GM23248 (cell line): ENCODE measurements around the gene ZG16. TPM values are rescaled to one million over a fixed set of nuclear protein-coding genes. Genes with fewer than 3 reads are reported as not detected.

Source experiments
- DNase-seq: peaks from one replicate; pipeline ENCODE4 v3.0.0-alpha.2; 2015
- H2AFZ ChIP-seq: fragments of 200-600 bp; sonication (generic); 2 replicates; pipeline ENCODE4 v1.6.1; 2016; ENCODE audit warnings: antibody characterized with exemption
- H3F3A ChIP-seq: fragments of 200-600 bp; sonication (generic); 2 replicates; pipeline ENCODE4 v1.6.1; 2016; ENCODE audit warnings: mild to moderate bottlenecking, antibody characterized with exemption, mixed run types; ENCODE audit not compliant: insufficient read depth
- H3K27ac ChIP-seq: fragments of 200-600 bp; sonication (generic); 2 replicates; pipeline ENCODE4 v1.5.1; 2016; ENCODE audit warnings: mild to moderate bottlenecking
- H3K27me3 ChIP-seq: fragments of 200-600 bp; sonication (generic); replicated peaks from 2 replicates; pipeline ENCODE4 v1.6.1; 2016; ENCODE audit warnings: mild to moderate bottlenecking; ENCODE audit not compliant: insufficient read depth
- H3K36me3 ChIP-seq: fragments of 200-600 bp; sonication (generic); 2 replicates; pipeline ENCODE4 v1.6.1; 2016; ENCODE audit warnings: low read depth, mild to moderate bottlenecking
- H3K4me1 ChIP-seq: fragments of 200-600 bp; sonication (generic); 2 replicates; pipeline ENCODE4 v1.6.1; 2016; ENCODE audit warnings: mild to moderate bottlenecking; ENCODE audit not compliant: insufficient read depth
- H3K4me2 ChIP-seq: fragments of 200-600 bp; sonication (generic); one replicate; pipeline ENCODE4 v1.6.1; 2016; ENCODE audit warnings: mild to moderate bottlenecking; ENCODE audit not compliant: unreplicated experiment
- H3K4me3 ChIP-seq: fragments of 200-600 bp; sonication (generic); 2 replicates; pipeline ENCODE4 v1.5.1; 2016; ENCODE audit warnings: mild to moderate bottlenecking
- H3K79me2 ChIP-seq: fragments of 200-600 bp; sonication (generic); 2 replicates; pipeline ENCODE4 v1.6.1; 2016; ENCODE audit warnings: mild to moderate bottlenecking; ENCODE audit not compliant: insufficient read depth
- H3K9ac ChIP-seq: fragments of 200-600 bp; sonication (generic); 2 replicates; pipeline ENCODE4 v1.6.1; 2016; ENCODE audit warnings: mild to moderate bottlenecking
- H3K9me2 ChIP-seq: fragments of 200-600 bp; sonication (generic); 2 replicates; pipeline ENCODE4 v1.6.1; 2016; ENCODE audit warnings: mixed run types, mild to moderate bottlenecking, moderate library complexity; ENCODE audit not compliant: insufficient read depth
- H3K9me3 ChIP-seq: fragments of 200-600 bp; sonication (generic); one replicate; pipeline ENCODE4 v1.6.1; 2017; ENCODE audit warnings: low read depth
- H4K20me1 ChIP-seq: fragments of 200-600 bp; sonication (generic); 2 replicates; pipeline ENCODE4 v1.6.0; 2016; ENCODE audit not compliant: insufficient read depth
- EZH2 ChIP-seq: fragments of 200-600 bp; sonication (generic); IDR thresholded peaks from 2 replicates; pipeline ENCODE4 v1.6.1; 2018; ENCODE audit warnings: antibody characterized with exemption, mild to moderate bottlenecking; ENCODE audit not compliant: insufficient read depth, poor library complexity, severe bottlenecking
- EZH2phosphoT487 ChIP-seq: fragments of 200-600 bp; sonication (generic); IDR thresholded peaks from 2 replicates; pipeline ENCODE4 v1.6.1; 2018; ENCODE audit warnings: antibody characterized with exemption, moderate library complexity, mild to moderate bottlenecking, low read depth; ENCODE audit not compliant: insufficient read depth
- WGBS, 2 experiments: methylation state at CpG; one replicate each; pipeline ENCODE4 v1.1.6; 2015 to 2017; ENCODE audit warnings: low lambda C conversion rate in 2 of 2, low coverage in 1 of 2; ENCODE audit errors: missing lambda C conversion rate in 2 of 2; 5-methylcytosine and 5-hydroxymethylcytosine counted together
- in situ Hi-C: fragments of 300-500 bp; cut with MboI; formaldehyde crosslinking; loops from 2 replicates; pipeline ENCODE4 v1.15.0; 2020
- polyA plus RNA-seq: library from polyadenylated mRNA; unstranded; fragments of >200 nt; fragmentation: Nextera tagmentation; extraction: Ambion mirVana; gene quantifications from 2 replicates; pipeline ENCODE4 v1.2.1, GENCODE V29; 2016
- small RNA-seq: library from RNA; depleted of rRNA; stranded (forward); fragments of <200 nt; gene quantifications from one replicate; pipeline ENCODE3, GENCODE V24; 2014; ENCODE audit warnings: low read depth, low replicate concordance
- total RNA-seq: library from RNA; depleted of rRNA; stranded (reverse); fragments of >200 nt; shearing (Covaris generic); gene quantifications from 2 replicates; pipeline ENCODE4 v1.2.3, GENCODE V29; 2014; rRNA removed

The ZG16 gene
- total and polyA plus RNA-seq, 2 experiments from 2014 or later, result not detected

DNA sequence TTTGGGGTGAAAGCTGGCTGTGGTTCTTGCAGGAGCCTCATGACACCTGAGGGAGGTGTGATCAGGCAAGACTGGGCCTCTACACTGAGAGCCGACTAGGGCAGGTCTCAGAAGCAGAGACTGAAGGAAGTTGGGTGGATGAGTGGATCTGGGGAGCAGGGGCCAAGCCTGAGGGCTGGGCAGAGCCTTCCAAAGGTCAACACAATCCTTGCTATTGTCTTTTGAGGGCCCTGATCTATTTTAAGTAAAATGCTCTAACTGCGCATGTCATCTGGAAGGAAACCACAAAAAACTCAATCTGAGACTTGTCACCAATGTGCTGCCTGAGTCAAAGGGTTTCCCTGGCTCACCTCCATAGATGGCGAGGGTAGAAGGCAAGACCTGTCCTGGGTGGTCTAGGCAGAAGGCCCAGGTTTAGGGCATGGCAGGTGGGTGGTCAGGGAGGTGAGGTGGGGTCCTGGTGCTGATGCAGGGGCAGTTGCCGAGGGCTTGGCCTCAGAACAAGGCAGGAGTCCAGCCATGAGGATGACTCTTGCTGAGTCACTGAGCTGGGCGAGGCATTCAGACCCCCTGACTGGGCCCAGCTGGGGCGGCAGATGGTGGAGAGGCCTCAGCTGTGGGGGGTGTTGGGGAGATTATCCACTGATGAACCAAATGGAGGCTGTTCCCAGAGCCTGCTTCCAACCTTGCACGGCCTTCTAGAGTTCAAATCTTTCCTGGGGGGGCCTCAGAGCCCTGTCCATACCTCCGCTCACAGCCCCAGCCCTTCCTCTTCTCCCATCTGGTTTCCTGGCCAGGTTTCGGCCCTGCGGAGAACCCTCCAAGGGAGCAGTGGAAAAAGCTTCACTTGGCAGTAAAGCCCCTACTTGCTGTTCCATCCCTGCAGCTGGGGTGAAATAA is 47.3 kb downstream of the ZG16 start:
- in situ Hi-C loops, result no loop called here
- WGBS, 2 experiments, result 16 to 22% methylated on average over 10 of the region's 10 CpGs
- Histone ChIP-seq H3K4me2 (peak overlapping the region; percentile 76), H3K27ac (peak overlapping the region; percentile 93), H2AFZ (no peak overlapping the region), H3K27me3 (no peaks in the 10 kb centered on the region), H3K9me2 (no peaks in the 10 kb centered on the region), H3K4me3 (peak overlapping the region; percentile 47), H3K4me1 (peaks cover 49% of the 10 kb centered on the region), H3K36me3 (no peaks in the 10 kb centered on the region), H3K9ac (peak overlapping the region; percentile 58), H3K79me2 (peaks cover 99% of the 10 kb centered on the region), H4K20me1 (no peaks in the 10 kb centered on the region), H3K9me3 (no peaks in the 10 kb centered on the region), H3F3A (peaks cover 46% of the 10 kb centered on the region)
- peak; percentile 89 for DNase-seq
- TF ChIP-seq EZH2 (no peak), EZH2phosphoT487 (no peak)

DNA sequence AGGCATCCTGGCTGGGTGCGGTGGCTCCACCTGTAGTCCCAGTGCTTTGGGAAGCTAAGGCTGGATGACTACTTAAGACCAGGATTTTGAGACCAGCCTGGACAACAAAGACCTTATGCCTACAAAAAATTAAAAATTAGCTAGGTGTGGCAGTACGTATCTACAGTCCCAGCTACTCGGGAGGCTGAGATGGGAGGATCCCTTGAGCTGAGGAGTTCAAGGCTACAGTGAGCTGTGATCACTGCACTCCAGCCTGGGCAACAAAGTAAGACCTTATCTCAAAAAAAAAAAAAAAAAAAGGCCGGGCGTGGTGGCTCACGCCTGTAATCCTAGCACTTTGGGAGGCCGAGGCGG is 48.3 kb downstream of the ZG16 start:
- peak overlapping the region; percentile 58; the same call in 1 of the 2 replicates for H3K9ac ChIP-seq
- H3F3A ChIP-seq, result peaks cover 37% of the 10 kb centered on the region
- peak overlapping the region; percentile 93 for H3K27ac ChIP-seq
- in situ Hi-C loops, result no loop called here
- no peak for TF ChIP-seq EZH2
- TF ChIP-seq EZH2phosphoT487, result no peak
- H3K27me3 ChIP-seq, result no peaks in the 10 kb centered on the region
- H3K4me1 ChIP-seq, result peaks cover 47% of the 10 kb centered on the region
- H3K4me2 ChIP-seq, result no peak overlapping the region
- H3K36me3 ChIP-seq, result no peaks in the 10 kb centered on the region
- H3K79me2 ChIP-seq, result peaks cover 99% of the 10 kb centered on the region
- no peak overlapping the region for H3K4me3 ChIP-seq
- no peak overlapping the region for H2AFZ ChIP-seq
- no peaks in the 10 kb centered on the region for H3K9me2 ChIP-seq
- H4K20me1 ChIP-seq, result no peaks in the 10 kb centered on the region
- no peaks in the 10 kb centered on the region for H3K9me3 ChIP-seq
- WGBS, 2 experiments, result 98 to 100% methylated on average over 3 to 8 of the region's 8 CpGs
- no peak for DNase-seq

DNA sequence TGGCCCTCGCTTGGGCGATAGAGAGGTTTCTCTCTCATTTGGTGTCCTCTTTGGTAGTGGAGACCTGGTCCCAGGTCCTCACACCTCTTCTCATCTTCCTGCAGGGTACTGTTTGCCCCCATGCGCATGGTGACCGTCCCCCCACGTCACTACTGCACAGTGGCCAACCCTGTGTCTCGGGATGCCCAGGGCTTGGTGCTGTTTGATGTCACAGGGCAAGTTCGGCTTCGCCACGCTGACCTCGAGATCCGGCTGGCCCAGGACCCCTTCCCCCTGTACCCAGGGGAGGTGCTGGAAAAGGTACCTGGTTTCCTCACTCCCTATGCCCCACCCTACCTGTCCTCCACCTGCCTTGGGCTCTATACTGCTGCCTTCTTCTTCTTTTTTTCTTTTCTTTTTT is 52.7 kb downstream of the ZG16 start:
- Histone ChIP-seq H4K20me1 (no peaks in the 10 kb centered on the region), H2AFZ (no peak overlapping the region), H3K9ac (no peak overlapping the region), H3K9me3 (no peaks in the 10 kb centered on the region), H3K36me3 (peaks cover 21% of the 10 kb centered on the region), H3F3A (no peaks in the 10 kb centered on the region), H3K27ac (no peak overlapping the region), H3K9me2 (no peaks in the 10 kb centered on the region), H3K4me3 (no peak overlapping the region), H3K79me2 (peaks cover 81% of the 10 kb centered on the region), H3K4me2 (no peak overlapping the region), H3K27me3 (no peaks in the 10 kb centered on the region), H3K4me1 (peaks cover 6% of the 10 kb centered on the region)
- TF ChIP-seq EZH2 (no peak), EZH2phosphoT487 (no peak)
- in situ Hi-C loops, result no loop called here
- 94 to 95% methylated on average over 9 to 11 of the region's 11 CpGs for WGBS, 2 experiments
- DNase-seq, result no peak

DNA sequence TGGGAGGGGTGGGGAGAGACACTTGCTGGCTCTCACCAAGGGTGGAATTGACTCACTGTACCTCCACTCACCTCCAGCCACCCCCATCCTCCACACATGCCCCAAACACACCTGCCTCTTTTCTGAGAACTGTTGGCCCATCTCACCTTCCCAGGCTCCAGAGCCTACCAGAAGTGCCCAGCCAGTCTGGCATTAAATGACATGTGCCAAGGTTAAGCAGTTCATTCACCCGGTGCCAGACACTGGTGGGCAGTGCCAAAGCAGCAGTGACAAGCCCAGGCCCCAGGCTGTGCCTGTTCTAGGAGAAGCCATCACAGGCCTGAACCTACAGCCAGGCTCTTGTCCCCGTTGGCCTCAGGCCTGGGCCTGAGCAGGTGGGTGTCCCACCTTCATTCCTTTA is 53.4 kb downstream of the ZG16 start:
- Histone ChIP-seq H3K4me2 (no peak overlapping the region), H4K20me1 (no peaks in the 10 kb centered on the region), H3K79me2 (peaks cover 78% of the 10 kb centered on the region), H3K36me3 (peaks cover 25% of the 10 kb centered on the region), H3K27ac (no peak overlapping the region), H3K27me3 (no peaks in the 10 kb centered on the region), H3K4me1 (no peaks in the 10 kb centered on the region), H3K9me2 (no peaks in the 10 kb centered on the region), H2AFZ (no peak overlapping the region), H3K4me3 (no peak overlapping the region), H3K9ac (no peak overlapping the region), H3F3A (no peaks in the 10 kb centered on the region), H3K9me3 (no peaks in the 10 kb centered on the region)
- TF ChIP-seq EZH2 (no peak), EZH2phosphoT487 (no peak)
- no peak for DNase-seq
- in situ Hi-C loops, result no loop called here
- 76 to 86% methylated on average over 2 of the region's 2 CpGs for WGBS, 2 experiments

Small RNA genes lying within 50 kb of the gene (small RNA-seq; reads per million reads assigned to genes)
- gene AC009133.6 (not detected), gene AC120114.4 (not detected)

Other genes starting within 250 kb of the ZG16 start
- not detected in 2 replicates for gene SPN, start 115.0 kb upstream of the ZG16 start, total RNA-seq
- 0.14 TPM in 1 of 2 replicates, not detected in the other for gene SPN, start 115.0 kb upstream of the ZG16 start, polyA plus RNA-seq
- 0.32 TPM in 1 of 2 replicates, not detected in the other for gene QPRT, start 99.1 kb upstream of the ZG16 start, total RNA-seq
- 0.27 and 0.85 TPM in 2 replicates for gene QPRT, start 99.1 kb upstream of the ZG16 start, polyA plus RNA-seq
- gene C16orf54, start 32.3 kb upstream of the ZG16 start, total RNA-seq, result not detected in 2 replicates
- not detected in 2 replicates for gene C16orf54, start 32.3 kb upstream of the ZG16 start, polyA plus RNA-seq
- 28.7 and 30.4 TPM in 2 replicates for gene KIF22, start 12.5 kb downstream of the ZG16 start, total RNA-seq
- gene KIF22, start 12.5 kb downstream of the ZG16 start, polyA plus RNA-seq, result 39.5 and 41.8 TPM in 2 replicates
- gene MAZ, start 28.3 kb downstream of the ZG16 start, total RNA-seq, result 169 and 215 TPM in 2 replicates
- gene MAZ, start 28.3 kb downstream of the ZG16 start, polyA plus RNA-seq, result 74.5 and 76.8 TPM in 2 replicates
- gene PRRT2, start 33.9 kb downstream of the ZG16 start, total RNA-seq, result 0.43 and 4.0 TPM in 2 replicates
- 1.3 and 2.1 TPM in 2 replicates for gene PRRT2, start 33.9 kb downstream of the ZG16 start, polyA plus RNA-seq
- gene PAGR1, start 37.9 kb downstream of the ZG16 start, total RNA-seq, result 23.6 and 30.6 TPM in 2 replicates
- 17.5 and 19.3 TPM in 2 replicates for gene PAGR1, start 37.9 kb downstream of the ZG16 start, polyA plus RNA-seq
- gene MVP, start 42.2 kb downstream of the ZG16 start, total RNA-seq, result 272 and 296 TPM in 2 replicates
- 230 and 235 TPM in 2 replicates for gene MVP, start 42.2 kb downstream of the ZG16 start, polyA plus RNA-seq
- gene CDIPT, start 85.0 kb downstream of the ZG16 start, total RNA-seq, result 161 and 181 TPM in 2 replicates
- 126 and 128 TPM in 2 replicates for gene CDIPT, start 85.0 kb downstream of the ZG16 start, polyA plus RNA-seq
- 30.7 and 34.7 TPM in 2 replicates for gene SEZ6L2, start 121.3 kb downstream of the ZG16 start, total RNA-seq
- 6.9 and 7.3 TPM in 2 replicates for gene SEZ6L2, start 121.3 kb downstream of the ZG16 start, polyA plus RNA-seq
- 6.9 and 18.7 TPM in 2 replicates for gene ASPHD1, start 122.2 kb downstream of the ZG16 start, total RNA-seq
- 18.5 and 19.3 TPM in 2 replicates for gene ASPHD1, start 122.2 kb downstream of the ZG16 start, polyA plus RNA-seq
- gene KCTD13, start 148.0 kb downstream of the ZG16 start, total RNA-seq, result 3.7 and 14.7 TPM in 2 replicates
- gene KCTD13, start 148.0 kb downstream of the ZG16 start, polyA plus RNA-seq, result 10.7 and 12.6 TPM in 2 replicates
- gene TMEM219, start 183.8 kb downstream of the ZG16 start, total RNA-seq, result 91.6 and 124 TPM in 2 replicates
- 162 and 166 TPM in 2 replicates for gene TMEM219, start 183.8 kb downstream of the ZG16 start, polyA plus RNA-seq
- 57.7 and 57.9 TPM in 2 replicates for gene TAOK2, start 195.6 kb downstream of the ZG16 start, total RNA-seq
- 12.5 and 13.6 TPM in 2 replicates for gene TAOK2, start 195.6 kb downstream of the ZG16 start, polyA plus RNA-seq
- 3.2 and 3.9 TPM in 2 replicates for gene HIRIP3, start 217.4 kb downstream of the ZG16 start, total RNA-seq
- 11.9 and 14.0 TPM in 2 replicates for gene HIRIP3, start 217.4 kb downstream of the ZG16 start, polyA plus RNA-seq
- gene INO80E, start 218.0 kb downstream of the ZG16 start, total RNA-seq, result 51.1 and 111 TPM in 2 replicates
- gene INO80E, start 218.0 kb downstream of the ZG16 start, polyA plus RNA-seq, result 32.3 and 35.3 TPM in 2 replicates
- not detected in 2 replicates for gene DOC2A, start 232.8 kb downstream of the ZG16 start, total RNA-seq
- gene DOC2A, start 232.8 kb downstream of the ZG16 start, polyA plus RNA-seq, result not detected in 2 replicates
- not detected in 2 replicates for gene C16orf92, start 244.9 kb downstream of the ZG16 start, total RNA-seq
- gene C16orf92, start 244.9 kb downstream of the ZG16 start, polyA plus RNA-seq, result not detected in 2 replicates